ENCODE results near the gene NIPAL3.

DNA sequence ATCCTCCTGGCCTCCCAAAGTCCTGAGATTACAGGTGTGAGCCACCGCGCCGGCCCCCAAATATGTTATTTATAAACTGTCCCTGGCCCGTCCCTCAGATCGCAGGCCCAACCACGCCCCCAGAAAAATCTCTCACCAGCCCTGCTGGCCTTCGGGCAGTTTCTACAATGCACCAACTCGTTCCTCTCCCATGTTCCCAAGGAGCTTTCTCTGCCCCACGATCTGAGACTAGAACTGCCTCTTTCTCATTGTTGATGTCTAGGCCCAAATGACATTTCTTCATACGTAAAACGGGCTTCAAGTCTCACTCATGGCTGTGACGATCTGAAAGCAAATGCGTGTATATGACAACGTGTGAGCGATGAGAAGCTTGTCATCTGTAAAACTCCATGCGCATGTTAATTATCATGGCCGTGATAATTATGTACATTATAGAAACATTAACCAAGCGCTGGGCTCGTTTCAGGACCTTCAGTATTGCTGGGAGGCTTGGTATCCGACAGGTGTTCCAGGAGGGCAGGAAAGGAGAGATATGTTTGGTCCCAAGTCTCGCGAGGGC lies 748 bp upstream of the NIPAL3 start:
- no peak for TF ChIP-seq TOX (CRISPR knock-in tag; IDR thresholded peaks at IDR 0.05; ENCODE audit: borderline replicate concordance)
- TF ChIP-seq, protein P1, sequence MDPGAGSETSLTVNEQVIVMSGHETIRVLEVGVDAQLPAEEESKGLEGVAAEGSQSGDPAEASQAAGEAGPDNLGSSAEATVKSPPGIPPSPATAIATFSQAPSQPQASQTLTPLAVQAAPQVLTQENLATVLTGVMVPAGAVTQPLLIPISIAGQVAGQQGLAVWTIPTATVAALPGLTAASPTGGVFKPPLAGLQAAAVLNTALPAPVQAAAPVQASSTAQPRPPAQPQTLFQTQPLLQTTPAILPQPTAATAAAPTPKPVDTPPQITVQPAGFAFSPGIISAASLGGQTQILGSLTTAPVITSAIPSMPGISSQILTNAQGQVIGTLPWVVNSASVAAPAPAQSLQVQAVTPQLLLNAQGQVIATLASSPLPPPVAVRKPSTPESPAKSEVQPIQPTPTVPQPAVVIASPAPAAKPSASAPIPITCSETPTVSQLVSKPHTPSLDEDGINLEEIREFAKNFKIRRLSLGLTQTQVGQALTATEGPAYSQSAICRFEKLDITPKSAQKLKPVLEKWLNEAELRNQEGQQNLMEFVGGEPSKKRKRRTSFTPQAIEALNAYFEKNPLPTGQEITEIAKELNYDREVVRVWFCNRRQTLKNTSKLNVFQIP (CRISPR knock-in tag; IDR thresholded peaks at IDR 0.05; ENCODE audit: borderline replicate concordance, low read depth): no peak
- TF ChIP-seq ZFP30 (CRISPR knock-in tag; IDR thresholded peaks at IDR 0.05): no peak
- TF ChIP-seq, protein P2, sequence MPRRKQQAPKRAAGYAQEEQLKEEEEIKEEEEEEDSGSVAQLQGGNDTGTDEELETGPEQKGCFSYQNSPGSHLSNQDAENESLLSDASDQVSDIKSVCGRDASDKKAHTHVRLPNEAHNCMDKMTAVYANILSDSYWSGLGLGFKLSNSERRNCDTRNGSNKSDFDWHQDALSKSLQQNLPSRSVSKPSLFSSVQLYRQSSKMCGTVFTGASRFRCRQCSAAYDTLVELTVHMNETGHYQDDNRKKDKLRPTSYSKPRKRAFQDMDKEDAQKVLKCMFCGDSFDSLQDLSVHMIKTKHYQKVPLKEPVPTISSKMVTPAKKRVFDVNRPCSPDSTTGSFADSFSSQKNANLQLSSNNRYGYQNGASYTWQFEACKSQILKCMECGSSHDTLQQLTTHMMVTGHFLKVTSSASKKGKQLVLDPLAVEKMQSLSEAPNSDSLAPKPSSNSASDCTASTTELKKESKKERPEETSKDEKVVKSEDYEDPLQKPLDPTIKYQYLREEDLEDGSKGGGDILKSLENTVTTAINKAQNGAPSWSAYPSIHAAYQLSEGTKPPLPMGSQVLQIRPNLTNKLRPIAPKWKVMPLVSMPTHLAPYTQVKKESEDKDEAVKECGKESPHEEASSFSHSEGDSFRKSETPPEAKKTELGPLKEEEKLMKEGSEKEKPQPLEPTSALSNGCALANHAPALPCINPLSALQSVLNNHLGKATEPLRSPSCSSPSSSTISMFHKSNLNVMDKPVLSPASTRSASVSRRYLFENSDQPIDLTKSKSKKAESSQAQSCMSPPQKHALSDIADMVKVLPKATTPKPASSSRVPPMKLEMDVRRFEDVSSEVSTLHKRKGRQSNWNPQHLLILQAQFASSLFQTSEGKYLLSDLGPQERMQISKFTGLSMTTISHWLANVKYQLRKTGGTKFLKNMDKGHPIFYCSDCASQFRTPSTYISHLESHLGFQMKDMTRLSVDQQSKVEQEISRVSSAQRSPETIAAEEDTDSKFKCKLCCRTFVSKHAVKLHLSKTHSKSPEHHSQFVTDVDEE (CRISPR knock-in tag; IDR thresholded peaks at IDR 0.05): no peak
- TF ChIP-seq, protein P3, sequence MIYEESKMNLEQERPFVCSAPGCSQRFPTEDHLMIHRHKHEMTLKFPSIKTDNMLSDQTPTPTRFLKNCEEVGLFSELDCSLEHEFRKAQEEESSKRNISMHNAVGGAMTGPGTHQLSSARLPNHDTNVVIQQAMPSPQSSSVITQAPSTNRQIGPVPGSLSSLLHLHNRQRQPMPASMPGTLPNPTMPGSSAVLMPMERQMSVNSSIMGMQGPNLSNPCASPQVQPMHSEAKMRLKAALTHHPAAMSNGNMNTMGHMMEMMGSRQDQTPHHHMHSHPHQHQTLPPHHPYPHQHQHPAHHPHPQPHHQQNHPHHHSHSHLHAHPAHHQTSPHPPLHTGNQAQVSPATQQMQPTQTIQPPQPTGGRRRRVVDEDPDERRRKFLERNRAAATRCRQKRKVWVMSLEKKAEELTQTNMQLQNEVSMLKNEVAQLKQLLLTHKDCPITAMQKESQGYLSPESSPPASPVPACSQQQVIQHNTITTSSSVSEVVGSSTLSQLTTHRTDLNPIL (CRISPR knock-in tag; IDR thresholded peaks at IDR 0.05; ENCODE audit: low read depth): no peak
